Stimulated activated CD4-positive, alpha-beta T cell treated with anti-CD3 and anti-CD28 coated beads, TNF-alpha, amount 100 ng/mL, for 4 hours (primary cell): ENCODE data around the gene F5.
"Not testable (repeated sequence)": the region's sequence is repeated elsewhere in the genome, so short reads cannot be mapped to it uniquely, and the experiment has no call there.

Source experiments
- DNase-seq, 3 experiments: peaks; one replicate each; pipeline ENCODE4 v3.0.0-alpha.2; 2020; ENCODE audit warnings: low read depth in 3 of 3

Gene F5

DNA sequence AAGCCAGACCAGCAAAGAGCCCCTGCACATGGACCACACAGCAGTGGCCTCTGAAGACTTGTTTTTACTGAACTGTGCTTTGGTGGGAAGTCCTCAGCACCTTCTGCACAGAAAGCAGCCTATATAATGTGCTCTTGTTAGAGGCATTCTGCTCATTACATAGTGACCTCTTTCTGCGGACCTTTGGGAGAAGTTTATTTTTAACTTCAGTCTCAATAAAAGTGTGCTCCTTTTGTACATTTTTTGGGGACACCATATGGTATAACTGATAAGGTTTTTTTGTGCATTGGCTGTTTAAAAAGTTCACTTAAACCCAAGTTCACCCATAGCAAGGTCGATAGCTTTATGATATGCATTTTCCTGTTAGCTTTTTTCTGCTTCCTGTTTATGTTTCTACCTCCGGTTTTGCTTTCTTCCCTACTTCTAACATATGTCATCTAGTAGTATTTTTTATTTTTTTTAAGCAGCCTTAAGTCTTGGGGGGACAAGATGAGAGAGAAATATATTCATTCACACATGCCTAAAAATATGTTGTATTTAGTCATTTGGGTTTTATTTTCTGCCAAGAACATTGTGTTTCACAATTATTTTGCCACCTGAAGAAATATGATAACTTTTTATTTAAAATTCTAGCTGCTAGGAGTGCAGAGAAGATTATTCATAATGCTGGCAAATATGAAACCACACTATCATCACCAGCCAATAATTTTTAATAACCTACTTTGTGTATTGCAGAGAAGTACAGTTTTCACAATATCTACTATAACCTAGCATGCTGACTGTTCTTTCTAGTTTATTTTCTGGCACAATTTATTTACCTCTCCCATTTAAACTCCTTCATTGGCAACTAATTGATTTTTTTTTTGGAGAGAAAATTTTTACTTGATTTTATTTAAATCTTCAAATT, 77.6 kb downstream of the F5 start:
- no peak for DNase-seq

DNA sequence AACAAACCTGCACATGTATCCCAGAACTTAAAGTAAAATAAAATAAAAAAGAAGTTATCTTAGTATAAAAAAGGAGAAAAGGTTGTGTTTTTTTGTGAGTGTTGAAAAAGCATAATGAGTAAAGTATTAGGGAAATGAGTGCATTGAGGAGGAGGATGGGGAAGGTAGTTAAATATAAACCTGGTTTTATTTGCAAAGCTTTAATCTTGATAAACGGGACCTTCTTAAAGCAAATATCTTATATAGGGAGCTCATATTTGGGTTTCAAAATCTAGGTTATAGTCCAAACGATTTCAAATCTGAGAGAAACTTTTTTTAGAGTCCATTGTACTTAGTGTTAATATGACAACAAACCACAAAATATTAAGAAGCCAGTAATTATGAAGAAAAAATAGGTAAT, 78.9 kb downstream of the F5 start:
- DNase-seq = no peak

DNA sequence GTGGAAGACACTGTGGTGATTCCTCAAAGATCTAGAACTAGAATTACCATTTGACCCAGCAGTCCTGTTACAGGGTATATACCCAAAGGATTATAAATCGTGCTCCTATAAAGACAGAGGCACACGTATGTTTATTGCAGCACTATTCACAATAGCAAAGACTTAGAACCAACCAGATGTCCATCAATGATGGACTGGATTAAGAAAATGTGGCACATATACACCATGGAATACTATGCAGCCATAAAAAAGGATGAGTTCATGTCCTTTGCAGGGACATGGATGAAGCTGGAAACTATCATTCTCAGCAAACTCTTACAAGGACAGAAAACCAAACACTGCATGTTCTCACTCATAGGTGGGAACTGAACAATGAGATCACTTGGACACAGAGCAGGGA, 82.7 kb downstream of the F5 start:
- DNase-seq = not testable (repeated sequence)

DNA sequence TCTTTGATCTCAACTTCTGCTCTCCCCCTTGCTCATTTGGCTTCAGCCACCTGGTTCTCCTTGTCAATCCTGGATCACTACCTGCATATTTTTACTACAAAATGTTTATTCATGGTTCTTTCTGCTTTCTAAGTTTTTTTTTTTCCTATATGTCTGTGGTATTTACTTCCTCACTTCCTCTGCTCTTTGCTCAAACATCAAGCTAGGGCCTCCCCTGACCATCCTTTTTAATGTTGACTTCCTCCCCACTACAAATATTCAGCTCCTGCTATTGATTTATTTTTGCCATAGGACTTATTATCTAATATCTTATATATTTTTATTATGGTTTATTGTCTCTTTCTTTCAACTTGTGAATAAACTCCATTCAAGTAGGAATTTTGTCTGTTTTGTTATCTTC, 86.5 kb downstream of the F5 start:
- no peak for DNase-seq

DNA sequence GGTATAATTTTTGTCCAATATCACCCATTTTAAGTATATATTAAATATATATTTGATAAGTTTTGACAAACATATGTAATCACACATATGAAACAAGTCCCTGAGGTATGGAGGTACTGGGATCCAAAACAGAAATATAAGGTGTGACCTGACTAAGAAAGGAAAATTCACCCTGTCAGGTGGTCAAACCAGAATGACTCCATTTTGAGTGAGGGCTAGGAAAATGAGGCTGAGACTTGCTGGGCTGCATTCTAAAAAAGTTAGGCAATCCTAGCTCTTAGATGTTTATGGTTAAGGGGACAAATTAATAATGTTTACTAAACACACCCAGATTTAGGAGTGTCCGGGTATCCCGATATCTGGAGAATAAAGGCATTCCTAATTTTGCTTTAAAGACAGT, 89.0 kb downstream of the F5 start:
- no peak for DNase-seq

DNA sequence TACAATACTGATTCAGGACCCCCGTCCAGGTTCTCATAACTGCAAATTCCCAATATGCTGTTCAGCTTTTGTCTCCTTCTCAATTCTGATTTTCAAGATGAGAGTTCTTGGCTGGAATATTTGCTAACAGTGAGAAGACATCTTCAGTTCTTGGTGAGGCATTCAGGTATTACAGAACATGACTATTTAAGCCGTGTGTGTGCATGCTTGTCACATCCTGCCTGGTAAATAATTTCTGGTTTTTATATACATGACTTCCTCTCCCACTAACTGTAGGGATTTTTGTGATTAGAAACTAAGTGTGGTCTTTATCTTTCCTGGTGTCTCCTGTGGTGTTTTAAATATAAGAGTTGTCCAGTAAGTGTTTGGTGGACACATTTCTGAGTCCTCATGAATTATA, 90.4 kb downstream of the F5 start:
- DNase-seq = no peak

DNA sequence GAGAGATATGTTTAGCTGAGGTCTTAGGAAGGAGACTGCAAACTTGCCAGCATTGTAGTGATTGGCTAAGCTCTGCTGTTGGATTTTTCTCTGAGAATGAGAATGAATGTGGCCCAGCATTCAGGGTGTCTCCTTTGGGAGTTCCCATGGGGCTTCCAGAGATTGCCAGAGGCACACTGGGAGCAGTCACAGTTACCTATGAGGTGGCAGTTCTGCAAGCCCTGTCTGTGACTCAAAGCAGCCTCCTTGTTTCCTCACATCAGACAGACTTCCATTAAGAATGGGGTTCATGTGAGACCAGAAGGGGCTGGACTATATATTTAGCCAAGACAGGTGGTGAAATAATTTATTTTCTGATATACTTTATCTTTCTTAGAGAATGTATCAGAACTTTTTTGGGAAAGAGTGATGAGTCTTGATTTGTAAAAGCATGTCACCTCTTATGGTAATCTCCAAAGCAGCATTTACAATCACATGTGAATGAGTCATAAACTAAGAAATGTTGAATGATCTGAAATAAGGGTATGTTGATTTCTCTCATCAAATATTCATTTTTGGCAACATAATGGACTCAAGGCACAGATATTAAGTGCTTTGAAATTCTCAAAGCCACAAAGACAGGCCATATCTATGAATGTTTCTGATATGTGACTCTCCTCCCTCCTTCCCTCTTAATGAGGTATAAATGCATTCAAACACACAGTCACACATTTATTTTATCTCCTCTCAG, 91.1 kb downstream of the F5 start:
- DNase-seq = no peak

DNA sequence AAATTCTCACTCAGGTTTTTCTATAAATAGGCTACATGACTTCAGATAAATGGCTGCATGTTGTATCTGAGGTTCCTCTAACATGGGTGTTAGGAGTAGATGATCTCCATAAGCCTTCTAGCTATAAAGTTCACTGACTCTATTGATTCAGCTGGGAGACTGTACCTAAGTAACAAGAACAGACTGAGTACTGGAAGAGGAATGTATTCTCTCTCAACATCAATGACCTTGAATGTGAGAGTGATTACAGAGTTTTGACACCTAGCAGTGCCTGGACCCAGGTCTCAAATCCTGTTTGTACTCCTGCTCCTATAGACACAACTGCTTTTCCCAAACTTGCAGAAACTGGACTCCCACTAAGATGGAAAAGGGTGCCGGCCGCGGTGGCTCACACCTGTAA, 91.9 kb downstream of the F5 start:
- DNase-seq = no peak

DNA sequence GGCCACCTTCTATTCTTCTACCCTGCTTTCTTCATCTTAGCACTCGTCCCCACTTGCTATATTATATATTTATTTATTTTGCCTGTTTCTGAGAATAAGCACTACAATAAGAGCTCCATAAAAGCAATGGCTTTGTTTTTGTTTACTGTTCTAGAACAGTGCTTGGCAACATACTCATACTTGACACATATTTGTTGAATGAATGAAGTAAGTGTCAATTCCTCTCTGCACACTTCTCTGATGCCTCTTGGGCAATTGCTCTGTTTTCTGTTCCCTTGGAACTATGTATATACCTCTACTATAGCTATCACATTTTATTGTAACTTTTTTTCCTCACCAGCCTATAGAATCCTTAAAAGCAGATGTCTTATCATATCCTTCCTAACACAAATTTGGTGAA, 93.0 kb downstream of the F5 start:
- no peak for DNase-seq

DNA sequence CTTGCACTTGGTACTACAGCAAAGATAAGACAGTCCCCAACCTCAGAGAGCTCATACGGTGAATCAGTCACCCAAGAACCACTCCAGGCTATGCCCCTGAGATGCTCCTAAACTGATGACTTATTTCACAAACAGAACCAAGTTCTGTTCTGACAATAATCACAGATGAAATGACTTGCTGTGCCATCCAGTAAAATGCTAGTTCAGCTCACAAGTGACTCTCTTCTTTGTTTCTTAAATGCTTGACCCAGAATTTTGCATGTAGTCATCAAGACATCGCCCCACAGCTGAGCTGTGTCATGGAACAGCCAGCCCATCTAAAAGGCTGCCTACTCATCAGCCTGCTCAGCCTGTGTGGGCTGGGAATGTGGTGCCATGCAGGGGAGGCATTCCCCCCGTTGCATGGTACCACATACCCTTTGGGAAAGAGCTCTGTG, 94.4 kb downstream of the F5 start:
- DNase-seq = no peak

DNA sequence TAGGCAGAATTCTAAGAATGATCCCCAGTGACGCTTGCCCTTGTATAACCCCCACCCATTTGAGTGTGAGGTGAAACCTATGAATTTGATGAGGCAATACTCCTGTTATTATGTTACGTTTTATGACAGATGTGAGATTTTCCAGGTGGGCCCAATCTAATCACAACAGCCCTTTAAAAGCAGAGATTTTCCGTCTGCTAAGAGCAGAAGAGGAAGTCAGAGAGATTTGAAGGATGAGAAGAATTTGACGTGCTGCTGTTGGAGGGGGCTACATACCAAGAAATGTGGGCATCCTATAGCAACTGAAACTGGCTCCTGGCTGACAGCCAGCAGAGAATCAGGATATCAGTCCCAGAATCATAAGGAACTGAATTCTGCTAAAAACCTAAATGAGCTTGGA, 98.1 kb downstream of the F5 start:
- no peak for DNase-seq

DNA sequence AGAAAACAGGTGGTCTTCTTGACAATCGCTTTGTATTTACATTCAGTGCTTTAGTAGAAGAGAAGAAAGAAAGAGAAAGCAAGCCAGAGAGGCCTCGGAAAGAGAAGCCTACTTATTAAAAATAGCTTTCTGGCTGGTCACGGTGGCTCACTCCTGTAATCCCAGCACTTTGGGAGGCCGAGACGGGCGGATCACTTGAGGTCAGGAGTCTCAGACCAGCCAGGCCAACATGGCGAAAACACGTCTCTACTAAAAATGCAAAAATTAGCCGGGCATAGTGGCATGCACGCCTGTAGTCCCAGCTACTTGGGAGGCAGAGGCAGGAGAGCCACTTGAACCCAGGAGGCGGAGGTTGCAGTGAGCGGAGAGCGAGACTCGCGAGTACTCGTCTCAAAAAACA, 98.7 kb downstream of the F5 start:
- no peak for DNase-seq

DNA sequence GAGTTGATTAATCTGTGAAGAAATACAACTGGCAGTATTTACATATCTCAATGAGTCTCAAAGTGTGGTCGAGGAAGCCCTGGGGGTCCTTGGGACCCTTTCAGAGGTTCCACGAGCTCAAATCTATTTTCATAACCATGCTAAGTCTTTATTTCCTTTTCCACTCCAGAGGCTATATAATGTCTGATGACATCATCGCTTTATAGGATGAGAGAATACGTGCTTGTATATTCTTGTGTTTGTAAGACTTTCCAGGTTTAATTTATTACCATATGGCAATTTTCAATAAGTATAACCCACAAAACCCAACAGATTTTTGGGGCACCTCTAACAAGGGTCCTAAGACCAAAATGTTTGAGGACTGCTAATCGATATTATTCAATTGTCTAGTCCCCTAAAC, 99.1 kb downstream of the F5 start:
- no peak for DNase-seq

DNA sequence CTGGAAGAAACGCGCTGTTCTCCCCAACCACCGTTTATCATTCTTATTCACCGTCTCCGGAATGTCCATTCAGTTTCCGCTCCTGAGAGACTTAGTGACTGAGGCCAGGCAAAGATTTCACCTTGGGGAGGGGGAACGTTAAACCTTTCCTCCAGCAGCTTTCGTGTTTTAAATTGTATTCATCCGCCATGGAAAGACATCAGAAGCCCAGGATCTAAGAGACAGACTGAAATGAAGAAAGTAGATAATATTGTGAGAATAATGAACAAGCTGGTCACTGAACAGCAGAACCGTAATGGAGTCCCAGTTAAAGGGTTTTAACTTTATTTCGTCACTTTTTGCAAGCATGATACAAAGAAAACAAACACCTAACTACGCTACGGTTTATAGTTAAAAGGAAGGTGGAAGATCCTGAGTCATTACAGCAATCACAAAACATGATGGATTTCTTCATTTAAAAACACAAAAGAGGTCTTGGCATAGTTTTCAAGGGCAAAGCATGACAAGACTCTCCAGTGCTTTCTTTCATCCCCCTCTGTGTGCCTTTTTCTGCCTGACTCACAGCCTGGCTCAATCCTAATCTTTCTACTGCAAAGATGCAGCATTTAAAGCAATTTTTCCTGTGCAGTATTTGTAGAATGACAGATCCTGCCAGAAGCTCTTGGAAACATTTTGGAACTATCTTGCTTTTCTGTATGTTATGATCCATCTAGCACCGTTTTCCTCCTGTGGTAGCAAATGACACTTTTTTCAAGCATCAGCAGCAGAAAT, 99.8 kb downstream of the F5 start:
- DNase-seq = no peak

DNA sequence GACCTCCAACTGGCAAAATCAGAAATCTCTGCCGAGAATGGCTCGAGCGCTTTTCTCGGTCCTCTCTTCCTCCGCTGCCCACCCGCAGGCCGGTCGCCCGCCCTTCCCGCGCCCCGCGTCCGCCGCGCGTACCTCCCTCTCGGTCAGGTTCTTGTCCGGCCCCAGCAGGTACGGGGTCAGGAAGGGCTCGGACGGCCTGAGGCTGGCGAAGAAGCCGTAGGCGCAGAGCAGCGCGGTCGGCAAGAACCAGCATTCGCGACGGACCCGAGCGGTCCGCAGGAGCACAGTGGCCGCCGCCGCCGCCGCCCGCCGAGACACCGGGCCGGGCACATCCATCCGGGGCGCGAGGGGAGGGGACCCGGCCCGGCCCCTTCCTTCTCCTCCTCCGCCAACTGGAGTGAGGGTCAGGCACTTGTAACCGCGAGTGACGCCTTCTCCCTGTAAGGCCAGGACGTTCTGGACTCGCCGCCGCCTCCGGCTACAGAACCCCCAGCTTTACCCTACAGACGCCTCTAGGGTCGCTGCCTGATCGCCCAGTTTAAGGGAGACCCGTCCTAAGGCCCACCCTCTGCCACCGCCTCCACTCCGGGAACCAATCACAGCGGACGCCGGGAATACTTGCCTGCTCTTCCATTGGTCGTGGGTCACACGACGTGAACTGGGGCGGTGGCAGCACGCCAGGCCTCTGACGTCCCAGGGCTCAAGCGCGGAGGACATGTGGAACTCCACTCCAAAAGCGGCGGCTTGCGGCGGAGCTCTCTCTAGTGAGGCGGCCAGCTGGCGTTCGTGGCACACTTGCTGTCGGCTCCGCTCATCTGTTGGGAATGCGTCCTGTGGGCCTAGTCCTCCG, 100.6 kb downstream of the F5 start, which contains the start of gene SLC19A2:
Gene SLC19A2, minus strand, starts transcription at position 514 of the 850 bp plus-strand sequence. Its CDS starts 178 bp downstream, at position 336.
- peak; percentile 76 to 85 (median 83) for DNase-seq

DNA sequence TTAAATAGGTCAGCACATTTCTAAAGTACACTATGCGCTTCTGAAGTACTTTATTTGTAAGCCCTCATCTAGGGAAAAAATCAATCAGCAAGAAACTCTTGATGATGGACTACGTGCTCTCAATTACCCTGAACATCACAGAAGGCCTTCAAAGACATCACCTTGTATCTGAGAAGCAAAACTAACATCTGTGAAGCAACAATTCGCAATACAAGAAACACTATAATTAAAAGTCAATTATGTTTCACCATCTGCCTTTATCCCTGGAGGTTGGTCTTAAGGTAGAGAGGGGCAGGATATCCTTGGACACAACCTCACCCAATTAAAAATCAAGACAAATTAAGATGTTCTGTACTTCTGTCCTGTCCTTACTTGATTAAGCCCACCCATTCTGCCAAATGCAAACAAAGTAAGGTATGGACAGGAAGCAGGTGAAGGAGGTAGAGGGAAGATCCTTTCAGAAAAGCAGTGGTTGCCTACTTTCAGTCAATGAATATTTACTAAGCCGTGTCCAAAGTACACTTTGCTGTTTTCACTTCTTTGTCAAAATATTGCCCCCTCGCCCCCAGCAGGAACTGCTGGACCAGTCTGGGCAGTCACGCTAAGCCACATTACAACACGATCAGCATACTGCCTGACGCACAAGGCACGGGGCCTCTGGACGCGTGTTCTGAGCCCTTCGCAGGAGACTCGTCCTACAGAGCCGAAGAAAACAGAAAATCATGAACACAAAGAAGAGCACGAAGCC, 101.4 kb downstream of the F5 start:
- peak in 1 of 3 experiments; percentile 6 for DNase-seq

DNA sequence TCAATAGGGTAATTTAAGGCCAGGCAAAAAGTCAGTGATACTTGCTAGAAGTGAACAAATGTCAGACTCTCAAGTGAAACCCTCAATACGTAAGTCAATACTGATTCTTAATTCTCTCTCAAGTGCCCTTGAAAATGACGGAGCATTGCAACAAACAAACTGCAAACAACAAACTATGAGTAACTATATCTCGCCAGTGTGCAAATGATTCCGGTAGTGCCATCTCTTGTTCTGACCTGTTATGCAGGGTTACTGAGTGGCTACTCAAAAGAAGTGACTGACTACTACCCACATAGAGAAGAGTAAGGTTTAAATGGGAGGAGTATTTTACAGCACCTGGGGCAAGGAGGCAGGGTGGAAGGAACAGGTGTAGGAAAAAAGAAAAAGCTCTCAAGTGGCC, 102.2 kb downstream of the F5 start:
- no peak for DNase-seq

DNA sequence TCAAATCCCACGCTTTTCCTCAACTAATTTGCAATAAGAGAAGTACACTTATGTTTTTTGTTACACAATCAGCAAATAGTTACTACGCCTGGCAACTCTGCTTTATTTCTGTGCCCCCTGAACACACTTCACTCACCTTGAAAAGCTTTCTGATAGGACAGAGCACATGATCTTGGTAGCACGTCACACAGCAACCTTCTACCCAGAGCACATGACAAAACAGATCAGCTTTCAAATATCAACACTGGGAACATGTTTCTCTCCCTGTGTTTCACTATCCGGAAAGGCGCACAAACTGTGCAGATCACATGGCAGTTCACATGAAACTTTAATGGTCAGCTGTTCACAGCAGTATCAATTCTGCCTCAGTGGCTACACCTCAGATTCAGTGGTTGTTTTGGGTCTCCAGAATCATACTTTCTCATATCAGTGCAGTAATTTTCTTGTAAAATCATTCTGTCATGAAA, 102.7 kb downstream of the F5 start:
- DNase-seq = no peak

DNA sequence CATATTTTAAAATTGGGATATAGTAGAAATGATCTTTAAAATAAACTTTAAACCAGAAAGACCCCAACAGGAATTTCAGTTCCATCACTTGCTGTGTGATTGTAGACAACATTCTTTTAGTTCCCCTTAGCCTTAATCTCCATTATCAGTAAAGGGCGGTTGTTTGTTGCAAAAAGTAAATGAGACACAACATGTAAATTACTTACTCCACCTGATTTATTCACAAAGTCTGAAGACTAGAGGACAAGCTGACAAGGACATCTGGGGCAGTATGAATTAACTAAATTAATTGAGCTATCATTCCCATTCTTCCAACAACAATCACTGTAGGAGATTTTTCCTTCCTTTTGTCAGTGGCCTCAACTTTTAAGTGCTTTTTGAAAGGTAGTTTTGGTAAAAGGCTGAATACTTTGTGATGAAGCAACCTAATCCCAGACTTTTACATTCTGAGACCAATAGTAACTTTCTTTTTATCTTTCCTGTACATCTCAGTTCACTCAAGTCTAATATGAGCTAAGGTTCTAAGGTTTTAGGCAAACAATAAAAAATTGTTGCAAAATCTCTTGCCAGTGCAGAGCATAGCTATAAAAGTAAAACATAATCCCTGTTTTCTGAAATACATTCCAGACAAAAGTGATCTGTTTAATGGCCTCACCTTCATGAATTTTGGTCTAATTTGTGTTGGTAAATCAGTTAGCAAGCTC, 106.8 kb downstream of the F5 start:
- no peak for DNase-seq
